HepG2 (cell line): ENCODE measurements around the gene RAPH1. TPM values are rescaled to one million over a fixed set of nuclear protein-coding genes. Genes with fewer than 3 reads are reported as not detected.

Experiments
- ATAC-seq: fragments of 200-7000 bp; cut with Tn5 transposase; 3 replicates; pipeline ENCODE4 v1.9.1; 2020; ENCODE audit warnings: mild to moderate bottlenecking, moderate library complexity
- BruUV-seq: library from RNA; stranded (reverse); fragments of 400-500 nt; replicated peaks from 2 replicates; lab custom pipeline; 2021; lab: Mats Ljungman, UMichigan
- CTCF ChIA-PET: fragments of 300-600 bp; formaldehyde crosslinking; extraction: SDS; loops from one replicate; lab custom pipeline; 2021; ENCODE audit warnings: low total read pairs, inconsistent platforms, low intra/inter-chr PET ratio; lab: Yijun Ruan, JAX
- POLR2A ChIA-PET: fragments of 350-600 bp; sonication (Branson Sonifier 250); formaldehyde crosslinking; loops from one replicate; lab custom pipeline; 2020; ENCODE audit warnings: antibody characterized with exemption, inconsistent platforms; lab: Yijun Ruan, JAX
- DNase-seq: peaks from one replicate; pipeline ENCODE4 v3.0.0-alpha.2; 2015; ENCODE audit warnings: low spot score
- FAIRE-seq: peaks from 3 replicates; lab custom pipeline; 2011; peaks lifted over from hg19 to GRCh38; lab: Jason Lieb, UNC
- H2AFZ ChIP-seq: one replicate; pipeline ENCODE4 v1.6.1; 2011; ENCODE audit warnings: low read length, inconsistent platforms
- H3K27ac ChIP-seq: fragments of 300-600 bp; 3 replicates; pipeline ENCODE4 v1.8.0; 2011; ENCODE audit warnings: mixed run types, mild to moderate bottlenecking, mixed read lengths, low read length, inconsistent platforms; ENCODE audit not compliant: insufficient read depth; ENCODE audit errors: extremely low read length
- H3K27me3 ChIP-seq, 2 experiments: fragments of 200-600 bp in 1 of 2; 2 replicates in 1 of 2; 3 replicates in 1 of 2; pipeline versions ENCODE4 v1.6.0 to v1.8.0; 2011; ENCODE audit warnings: low read length in 2 of 2, mild to moderate bottlenecking in 2 of 2, moderate library complexity in 2 of 2, inconsistent platforms in 1 of 2; ENCODE audit not compliant: insufficient read depth in 2 of 2, control insufficient read depth in 1 of 2
- H3K36me3 ChIP-seq, 2 experiments: fragments of 200-600 bp in 1 of 2; replicated peaks in 1 of 2; 2 replicates in 1 of 2; 3 replicates in 1 of 2; pipeline versions ENCODE4 v1.5.1 to v1.8.0; 2011; ENCODE audit warnings: low read length in 2 of 2, inconsistent platforms in 1 of 2; ENCODE audit not compliant: insufficient read depth in 2 of 2, control insufficient read depth in 1 of 2
- H3K4me1 ChIP-seq: 2 replicates; pipeline ENCODE4 v1.5.1; 2012; ENCODE audit warnings: low read length, inconsistent platforms; ENCODE audit not compliant: insufficient read depth
- H3K4me2 ChIP-seq: 2 replicates; pipeline ENCODE4 v1.6.0; 2011; ENCODE audit warnings: low read depth, low read length, inconsistent platforms
- H3K4me3 ChIP-seq, 3 experiments: fragments of 200-600 bp in 1 of 3; sonication (generic), shearing (Covaris generic) in 1 of 3; replicated peaks in 1 of 3; 2 replicates each; pipeline ENCODE4 v1.5.1; 2011 to 2016; ENCODE audit warnings: low read length in 3 of 3, inconsistent platforms in 2 of 3, low read depth in 2 of 3, mild to moderate bottlenecking in 2 of 3, control low read depth in 1 of 3, mixed read lengths in 1 of 3; ENCODE audit not compliant: insufficient read depth in 1 of 3
- H3K79me2 ChIP-seq: one replicate; pipeline ENCODE4 v1.6.1; 2011; ENCODE audit warnings: low read length, inconsistent platforms; ENCODE audit not compliant: insufficient read depth
- H3K9ac ChIP-seq: 2 replicates; pipeline ENCODE4 v1.6.0; 2011; ENCODE audit warnings: mild to moderate bottlenecking, low read depth, low read length, inconsistent platforms; ENCODE audit not compliant: insufficient read depth
- H3K9me3 ChIP-seq: 2 replicates; pipeline ENCODE4 v1.5.1; 2012; ENCODE audit warnings: mild to moderate bottlenecking, low read length
- H4K20me1 ChIP-seq: 2 replicates; pipeline ENCODE4 v1.6.0; 2011; ENCODE audit warnings: inconsistent platforms, mild to moderate bottlenecking, low read length, moderate library complexity; ENCODE audit not compliant: insufficient read depth
- AHR ChIP-seq: IDR thresholded peaks from 2 replicates; pipeline ENCODE4 v1.6.1; 2018; ENCODE audit warnings: missing genetic modification reagents, missing compliant biosample characterization
- CENPBD1 ChIP-seq: sonication (generic); formaldehyde crosslinking; IDR thresholded peaks from 2 replicates; pipeline ENCODE4 v1.8.0; 2022; ENCODE audit warnings: missing genetic modification reagents, low read depth, mild to moderate bottlenecking, borderline replicate concordance
- FOXP1 ChIP-seq, 2 experiments: fragments of 450-650 bp in 1 of 2; IDR thresholded peaks; 2 replicates each; pipeline ENCODE4 v1.6.1; 2017 to 2018; ENCODE audit warnings: antibody characterized with exemption in 1 of 2
- GATAD1 ChIP-seq: IDR thresholded peaks from 2 replicates; pipeline ENCODE4 v1.6.1; 2016; ENCODE audit warnings: missing genetic modification reagents, missing compliant biosample characterization
- IRX3 ChIP-seq: sonication (generic); formaldehyde crosslinking; IDR thresholded peaks from 2 replicates; pipeline ENCODE4 v1.8.1; 2023; ENCODE audit warnings: mild to moderate bottlenecking, low read depth, missing genetic modification reagents, borderline replicate concordance
- NFATC3 ChIP-seq: sonication (generic); formaldehyde crosslinking; IDR thresholded peaks from 2 replicates; pipeline ENCODE4 v1.5.1; 2020; ENCODE audit warnings: mild to moderate bottlenecking, missing genetic modification reagents
- SALL1 ChIP-seq: sonication (generic); formaldehyde crosslinking; IDR thresholded peaks from 2 replicates; pipeline ENCODE4 v1.8.0; 2022; ENCODE audit warnings: mild to moderate bottlenecking, missing genetic modification reagents
- ZC3H4 ChIP-seq: sonication (generic); formaldehyde crosslinking; IDR thresholded peaks from 2 replicates; pipeline ENCODE4 v1.4.0; 2020; ENCODE audit warnings: missing genetic modification reagents, borderline replicate concordance
- ZFP41 ChIP-seq: sonication (generic); formaldehyde crosslinking; IDR thresholded peaks from 2 replicates; pipeline ENCODE4 v1.4.0; 2020; ENCODE audit warnings: mild to moderate bottlenecking, missing genetic modification reagents, borderline replicate concordance
- ZFYVE20 ChIP-seq: sonication (generic); formaldehyde crosslinking; IDR thresholded peaks from 2 replicates; pipeline ENCODE4 v1.8.0; 2023; ENCODE audit warnings: low read depth, mild to moderate bottlenecking, moderate library complexity, missing genetic modification reagents, borderline replicate concordance
- ZNF30 ChIP-seq: sonication (generic); formaldehyde crosslinking; IDR thresholded peaks from 2 replicates; pipeline ENCODE4 v1.5.0; 2020; ENCODE audit warnings: mild to moderate bottlenecking, missing genetic modification reagents
- ZNF354B ChIP-seq: sonication (generic); formaldehyde crosslinking; IDR thresholded peaks from 2 replicates; pipeline ENCODE4 v1.8.0; 2022; ENCODE audit warnings: mild to moderate bottlenecking, missing genetic modification reagents
- ZNF510 ChIP-seq: sonication (generic); formaldehyde crosslinking; IDR thresholded peaks from 2 replicates; pipeline ENCODE4 v1.4.0; 2020; ENCODE audit warnings: low read depth, mild to moderate bottlenecking, missing genetic modification reagents
- WGBS: methylation state at CpG from one replicate; pipeline ENCODE4 v1.1.6; 2017; ENCODE audit warnings: low lambda C conversion rate; 5-methylcytosine and 5-hydroxymethylcytosine counted together
- in situ Hi-C: cut with HindIII; loops from 2 replicates; pipeline ENCODE4 v1.10.0; 2017; ENCODE audit warnings: low pct_unique_long_range_greater_than_20kb; ENCODE audit not compliant: extremely low pct_ligation_motif_present
- intact Hi-C: fragments of 100-400 bp; cut with micrococcal nuclease; formaldehyde crosslinking; loops from one replicate; pipeline ENCODE4 v1.10.0; 2022; ENCODE audit not compliant: unreplicated experiment
- polyA plus RNA-seq, 8 experiments: library from polyadenylated mRNA; depleted of rRNA in 3 of 8; stranded (reverse) in 7 of 8; unstranded in 1 of 8; fragments of >200 nt; fragmentation: Illumina TruSeq in 4 of 8; extraction: Trizol in 4 of 8; gene quantifications; 2 replicates each; pipeline versions ENCODE4 v1.2.1 to v1.2.3, GENCODE V29; 2011 to 2016; ENCODE audit warnings: low read depth in 4 of 8, missing spikeins in 1 of 8, mixed read lengths in 1 of 8; ENCODE audit not compliant: insufficient read depth in 1 of 8
- total RNA-seq, 5 experiments: library from RNA; depleted of rRNA; stranded (reverse); fragments of >200 nt; fragmentation: Illumina TruSeq; extraction: Trizol; gene quantifications; 2 replicates each; pipeline ENCODE4 v1.2.3, GENCODE V29; 2016; ENCODE audit warnings: low read depth in 1 of 5
- TF ChIP-seq, protein P1 (sequence below): sonication (generic); formaldehyde crosslinking; IDR thresholded peaks from 2 replicates; pipeline ENCODE4 v1.4.0; 2020; ENCODE audit warnings: missing genetic modification reagents

RAPH1 gene
- total and polyA plus RNA-seq, 2 of the 13 experiments (the other 11 are each of a cell fraction or from before 2014, with no cell fraction given): 5.3 to 6.7 TPM

DNA sequence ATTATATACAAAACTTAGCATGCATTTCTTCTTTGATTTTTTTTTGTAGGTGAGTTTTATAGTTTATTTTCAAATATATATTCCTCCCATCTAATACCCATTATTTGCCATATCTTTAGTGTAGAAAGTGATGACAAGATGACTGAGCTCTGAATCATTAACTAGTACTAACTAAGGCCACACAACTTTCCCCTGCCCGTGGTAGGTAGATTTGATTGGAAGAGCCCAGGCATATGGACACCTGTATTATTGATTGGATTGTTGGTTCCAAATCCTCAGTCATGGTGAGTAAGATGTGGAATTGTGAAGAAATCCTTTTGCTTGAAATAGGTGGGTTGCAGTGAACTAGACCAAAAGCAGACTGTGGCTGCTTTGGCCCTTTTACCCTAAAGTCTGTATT, 152.1 kb downstream of the RAPH1 start:
- POLR2A ChIA-PET: no interaction called here
- no peak for TF ChIP-seq IRX3 (CRISPR knock-in tag)
- TF ChIP-seq, protein P1, sequence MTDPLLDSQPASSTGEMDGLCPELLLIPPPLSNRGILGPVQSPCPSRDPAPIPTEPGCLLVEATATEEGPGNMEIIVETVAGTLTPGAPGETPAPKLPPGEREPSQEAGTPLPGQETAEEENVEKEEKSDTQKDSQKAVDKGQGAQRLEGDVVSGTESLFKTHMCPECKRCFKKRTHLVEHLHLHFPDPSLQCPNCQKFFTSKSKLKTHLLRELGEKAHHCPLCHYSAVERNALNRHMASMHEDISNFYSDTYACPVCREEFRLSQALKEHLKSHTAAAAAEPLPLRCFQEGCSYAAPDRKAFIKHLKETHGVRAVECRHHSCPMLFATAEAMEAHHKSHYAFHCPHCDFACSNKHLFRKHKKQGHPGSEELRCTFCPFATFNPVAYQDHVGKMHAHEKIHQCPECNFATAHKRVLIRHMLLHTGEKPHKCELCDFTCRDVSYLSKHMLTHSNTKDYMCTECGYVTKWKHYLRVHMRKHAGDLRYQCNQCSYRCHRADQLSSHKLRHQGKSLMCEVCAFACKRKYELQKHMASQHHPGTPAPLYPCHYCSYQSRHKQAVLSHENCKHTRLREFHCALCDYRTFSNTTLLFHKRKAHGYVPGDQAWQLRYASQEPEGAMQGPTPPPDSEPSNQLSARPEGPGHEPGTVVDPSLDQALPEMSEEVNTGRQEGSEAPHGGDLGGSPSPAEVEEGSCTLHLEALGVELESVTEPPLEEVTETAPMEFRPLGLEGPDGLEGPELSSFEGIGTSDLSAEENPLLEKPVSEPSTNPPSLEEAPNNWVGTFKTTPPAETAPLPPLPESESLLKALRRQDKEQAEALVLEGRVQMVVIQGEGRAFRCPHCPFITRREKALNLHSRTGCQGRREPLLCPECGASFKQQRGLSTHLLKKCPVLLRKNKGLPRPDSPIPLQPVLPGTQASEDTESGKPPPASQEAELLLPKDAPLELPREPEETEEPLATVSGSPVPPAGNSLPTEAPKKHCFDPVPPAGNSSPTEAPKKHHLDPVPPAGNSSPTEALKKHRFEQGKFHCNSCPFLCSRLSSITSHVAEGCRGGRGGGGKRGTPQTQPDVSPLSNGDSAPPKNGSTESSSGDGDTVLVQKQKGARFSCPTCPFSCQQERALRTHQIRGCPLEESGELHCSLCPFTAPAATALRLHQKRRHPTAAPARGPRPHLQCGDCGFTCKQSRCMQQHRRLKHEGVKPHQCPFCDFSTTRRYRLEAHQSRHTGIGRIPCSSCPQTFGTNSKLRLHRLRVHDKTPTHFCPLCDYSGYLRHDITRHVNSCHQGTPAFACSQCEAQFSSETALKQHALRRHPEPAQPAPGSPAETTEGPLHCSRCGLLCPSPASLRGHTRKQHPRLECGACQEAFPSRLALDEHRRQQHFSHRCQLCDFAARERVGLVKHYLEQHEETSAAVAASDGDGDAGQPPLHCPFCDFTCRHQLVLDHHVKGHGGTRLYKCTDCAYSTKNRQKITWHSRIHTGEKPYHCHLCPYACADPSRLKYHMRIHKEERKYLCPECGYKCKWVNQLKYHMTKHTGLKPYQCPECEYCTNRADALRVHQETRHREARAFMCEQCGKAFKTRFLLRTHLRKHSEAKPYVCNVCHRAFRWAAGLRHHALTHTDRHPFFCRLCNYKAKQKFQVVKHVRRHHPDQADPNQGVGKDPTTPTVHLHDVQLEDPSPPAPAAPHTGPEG (CRISPR knock-in tag): no peak
- no peak for TF ChIP-seq ZNF510
- no peak for TF ChIP-seq NFATC3 (CRISPR knock-in tag)
- no peak for TF ChIP-seq FOXP1 (IDR thresholded peaks at IDR 0.05)
- no peak for TF ChIP-seq FOXP1 (CRISPR knock-in tag; IDR thresholded peaks at IDR 0.05)
- no peak for TF ChIP-seq CENPBD1
- TF ChIP-seq ZNF30 (CRISPR knock-in tag): no peak
- no peak for TF ChIP-seq ZC3H4 (CRISPR knock-in tag)
- no peak for TF ChIP-seq ZFP41
- TF ChIP-seq GATAD1 (CRISPR knock-in tag): no peak
- no peak for TF ChIP-seq AHR (CRISPR knock-in tag)
- TF ChIP-seq ZFYVE20 (CRISPR knock-in tag): no peak
- no peak for TF ChIP-seq ZNF354B
- no peak for TF ChIP-seq SALL1 (CRISPR knock-in tag)

More for the DNA sequence above, 152.1 kb downstream of the RAPH1 start:
- 92% methylated on average over 1 of the region's 1 CpG for WGBS
- H3K9me3 ChIP-seq: no peaks in the 10 kb centered on the region
- no TSS peak for BruUV-seq
- no peaks in the 10 kb centered on the region for H3K79me2 ChIP-seq
- ATAC-seq (no peak), FAIRE-seq (no peak), DNase-seq (no peak)
- intact Hi-C loops: no loop called here
- H2AFZ ChIP-seq: no peak overlapping the region
- no peaks in the 10 kb centered on the region for H3K4me1 ChIP-seq
- H3K4me2 ChIP-seq: no peak overlapping the region
- H3K36me3 ChIP-seq: no peaks in the 10 kb centered on the region; a peak in 2 of 5 replicates
- H3K4me3 ChIP-seq: no peak overlapping the region
- no peak overlapping the region for H3K9ac ChIP-seq
- H4K20me1 ChIP-seq: no peaks in the 10 kb centered on the region
- H3K27me3 ChIP-seq: no peaks in the 10 kb centered on the region
- CTCF ChIA-PET: no interaction called here
- in situ Hi-C loops: no loop called here
- no peak overlapping the region for H3K27ac ChIP-seq
